Activated T-helper 2 cell treated with anti-CD3 and anti-CD28 coated beads, Interferon-gamma antibody, Interleukin-2, Interleukin-4, amounts not matched to agents 10 μg/mL and 5 μg/mL and 100 μg/mL, durations not matched to agents 14 hours and 24 hours and 36 hours (primary cell): ENCODE data around the gene UFSP1. TPM values are rescaled to one million over a fixed set of nuclear protein-coding genes. Genes with fewer than 3 reads are reported as not detected.
A peak's percentile ranks its signal among the peaks of the same experiment; 100 is the strongest.
"Not testable (repeated sequence)": the region's sequence is repeated elsewhere in the genome, so short reads cannot be mapped to it uniquely, and the experiment has no call there.

Source experiments
- DNase-seq: peaks from one replicate; pipeline ENCODE4 v3.0.0; 2021; ENCODE audit warnings: low spot score
- H3K27ac Mint-ChIP-seq: one replicate; pipeline ENCODE4 v1.8.0; 2021; ENCODE audit warnings: mixed read lengths
- H3K27me3 Mint-ChIP-seq: one replicate; pipeline ENCODE4 v1.8.0; 2021; ENCODE audit warnings: low read depth, mixed read lengths
- H3K36me3 Mint-ChIP-seq: one replicate; pipeline ENCODE4 v1.8.0; 2021; ENCODE audit warnings: low read depth, mixed read lengths
- H3K4me1 Mint-ChIP-seq: one replicate; pipeline ENCODE4 v1.8.0; 2021; ENCODE audit warnings: low read depth, mixed read lengths
- H3K4me3 Mint-ChIP-seq: one replicate; pipeline ENCODE4 v1.8.0; 2021; ENCODE audit warnings: low read depth, mild to moderate bottlenecking, moderate library complexity, mixed read lengths
- H3K9me3 Mint-ChIP-seq: one replicate; pipeline ENCODE4 v1.8.0; 2021; ENCODE audit warnings: mixed read lengths
- intact Hi-C: fragments of 100-400 bp; cut with micrococcal nuclease; formaldehyde crosslinking; loops from one replicate; pipeline ENCODE4 v1.15.1; 2023
- total RNA-seq: library from RNA; stranded (reverse); gene quantifications from 2 replicates; pipeline ENCODE4 v1.2.3, GENCODE V29; 2022

UFSP1 gene
- total RNA-seq, 1 donor from 2014 or later, result 5.0 TPM

DNA sequence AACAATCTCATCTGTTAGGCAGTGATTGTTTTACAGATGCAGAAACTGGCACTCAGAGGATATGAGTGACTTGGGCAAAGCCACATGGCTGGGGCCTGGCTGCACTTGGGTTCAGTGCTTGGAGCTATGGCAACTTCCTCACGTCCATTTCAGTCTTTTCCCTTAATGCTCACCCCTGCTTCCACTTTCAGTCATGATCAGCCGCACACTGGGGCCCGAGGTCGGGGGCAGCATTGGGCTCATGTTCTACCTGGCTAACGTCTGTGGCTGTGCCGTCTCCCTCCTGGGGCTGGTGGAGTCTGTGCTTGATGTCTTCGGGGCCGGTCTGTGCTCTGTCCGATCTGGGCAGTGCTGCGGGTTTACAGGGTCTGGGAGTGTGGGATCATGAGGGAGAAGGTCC is 34.0 kb downstream of the UFSP1 start:
- intact Hi-C loops, result no loop called here
- Mint-ChIP-seq H3K9me3 (no peaks in the 10 kb centered on the region), H3K27me3 (no peaks in the 10 kb centered on the region)

DNA sequence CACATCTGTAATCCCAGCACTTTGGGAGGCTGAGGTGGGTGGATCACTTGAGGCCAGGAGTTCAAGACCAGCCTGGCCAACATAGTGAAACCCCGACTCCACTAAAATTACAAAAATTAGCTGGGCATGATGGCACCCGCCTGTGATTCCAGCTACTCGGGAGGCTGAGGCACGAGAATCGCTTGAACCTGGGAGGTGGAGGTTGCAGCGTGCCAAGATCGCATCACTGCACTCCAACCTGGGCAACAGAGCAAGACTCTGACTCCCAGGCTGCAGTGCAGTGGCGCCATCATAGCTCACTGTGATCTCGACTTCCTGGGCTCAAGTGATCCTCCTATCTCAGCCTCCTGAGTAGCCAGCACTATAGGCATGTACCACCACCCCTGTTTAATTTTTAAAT is 34.6 kb downstream of the UFSP1 start:
- H3K4me1 Mint-ChIP-seq, intact Hi-C loops, DNase-seq, H3K27ac Mint-ChIP-seq, H3K9me3 Mint-ChIP-seq, H3K4me3 Mint-ChIP-seq, H3K27me3 Mint-ChIP-seq: not testable (repeated sequence)
- H3K36me3 Mint-ChIP-seq, result peaks cover 18% of the 10 kb centered on the region

More for the DNA sequence above, 34.0 kb downstream of the UFSP1 start:
- Mint-ChIP-seq H3K36me3 (peaks cover 24% of the 10 kb centered on the region), H3K27ac (no peak overlapping the region), H3K4me1 (peaks cover 3% of the 10 kb centered on the region), H3K4me3 (no peak overlapping the region)
- no peak for DNase-seq

- Mint-ChIP-seq H3K27me3 (no peaks in the 10 kb centered on the region), H3K27ac (no peak overlapping the region), H3K4me1 (peaks cover 3% of the 10 kb centered on the region), H3K4me3 (peak overlapping the region; percentile 93), H3K36me3 (peaks cover 14% of the 10 kb centered on the region), H3K9me3 (no peaks in the 10 kb centered on the region)
- no peak for DNase-seq
- intact Hi-C loops, result no loop called here
Measured at GRCh38 chr7:100854146-100854895, 35.2 kb downstream of the UFSP1 start.

DNA sequence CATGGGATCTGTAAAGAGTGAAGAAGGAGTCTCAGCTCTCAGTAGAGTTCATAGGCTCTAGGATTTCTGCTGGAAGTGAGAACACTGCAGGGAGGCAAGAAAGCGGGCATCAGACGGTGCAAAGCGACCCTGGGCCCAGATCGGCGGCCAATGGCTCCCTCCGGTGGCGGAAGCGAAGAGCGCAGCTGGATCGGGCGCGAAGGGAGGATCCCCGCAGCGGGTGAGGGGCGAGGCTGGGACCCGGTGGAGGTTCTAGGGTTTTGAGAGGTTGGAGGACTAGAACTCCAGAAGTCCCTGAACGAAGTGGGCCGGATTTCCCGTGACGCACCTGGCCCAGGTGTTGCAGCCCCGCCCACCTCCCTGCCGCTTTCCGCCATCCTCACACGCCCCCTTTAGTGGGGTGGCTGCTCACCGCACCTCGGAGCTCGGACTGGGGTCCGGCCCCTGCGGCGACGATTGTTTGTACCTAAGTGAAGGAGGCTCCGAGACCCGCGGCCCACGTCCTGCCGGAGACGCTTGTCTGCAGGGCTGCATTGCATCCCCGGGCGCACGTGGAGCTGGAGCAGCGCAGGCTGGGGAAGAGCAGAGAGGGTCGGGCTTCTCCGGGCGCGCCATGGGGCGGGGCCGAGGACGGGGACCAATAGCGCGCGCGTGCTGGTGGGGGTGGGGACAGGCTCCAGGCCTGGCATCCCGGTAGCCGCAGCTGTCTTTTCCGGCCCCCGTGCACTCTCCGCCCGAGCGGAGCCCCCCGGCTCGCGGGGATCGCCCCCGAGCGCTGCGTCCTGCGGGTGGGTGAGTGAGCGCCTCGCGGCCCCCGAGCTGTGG is 37.3 kb downstream of the UFSP1 start, which contains the start of gene SLC12A9:
Gene SLC12A9, plus strand, starts transcription at position 666 of the 825 bp plus-strand sequence. CDS start 1,485 bp downstream, outside the sequence.
- peak; percentile 85 for DNase-seq
- Mint-ChIP-seq H3K27me3 (no peaks in the 10 kb centered on the region), H3K27ac (peak within 1 kb of the TSS; percentile 61), H3K9me3 (no peaks in the 10 kb centered on the region), H3K36me3 (peaks cover 10% of the 10 kb centered on the region), H3K4me3 (peak within 1 kb of the TSS; percentile 93), H3K4me1 (peaks cover 3% of the 10 kb centered on the region)
- intact Hi-C loops, result loop anchor here (1.0 kb wide), 2 partner anchors 53 to 147 kb away; no protein-coding TSS in a partner anchor

DNA sequence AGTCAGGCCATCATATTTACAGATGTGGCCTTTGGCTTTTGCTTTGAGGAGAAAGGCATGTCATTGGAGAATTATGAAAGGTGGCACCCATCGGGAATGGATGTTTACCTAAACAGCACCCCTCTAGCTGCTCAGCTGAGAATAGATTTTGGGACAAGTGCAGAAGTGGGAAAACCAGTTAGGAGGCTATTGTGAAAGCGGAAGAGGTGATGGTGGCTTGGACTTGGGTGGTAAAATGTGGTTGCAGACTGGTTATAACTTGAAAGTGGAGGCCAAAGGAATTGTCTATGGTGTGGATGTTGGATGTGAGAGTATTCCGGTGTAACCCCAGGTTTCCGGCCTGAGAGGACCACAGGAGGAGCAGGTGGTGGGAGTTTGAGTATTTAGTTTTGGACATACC is 42.2 kb downstream of the UFSP1 start:
- intact Hi-C loops, result no loop called here
- H3K4me1 Mint-ChIP-seq, result peaks cover 2% of the 10 kb centered on the region
- H3K27me3 Mint-ChIP-seq, result no peaks in the 10 kb centered on the region
- no peaks in the 10 kb centered on the region for H3K9me3 Mint-ChIP-seq
- no peak overlapping the region for H3K4me3 Mint-ChIP-seq
- H3K36me3 Mint-ChIP-seq, result no peaks in the 10 kb centered on the region
- H3K27ac Mint-ChIP-seq, result no peak overlapping the region
- DNase-seq, result no peak

DNA sequence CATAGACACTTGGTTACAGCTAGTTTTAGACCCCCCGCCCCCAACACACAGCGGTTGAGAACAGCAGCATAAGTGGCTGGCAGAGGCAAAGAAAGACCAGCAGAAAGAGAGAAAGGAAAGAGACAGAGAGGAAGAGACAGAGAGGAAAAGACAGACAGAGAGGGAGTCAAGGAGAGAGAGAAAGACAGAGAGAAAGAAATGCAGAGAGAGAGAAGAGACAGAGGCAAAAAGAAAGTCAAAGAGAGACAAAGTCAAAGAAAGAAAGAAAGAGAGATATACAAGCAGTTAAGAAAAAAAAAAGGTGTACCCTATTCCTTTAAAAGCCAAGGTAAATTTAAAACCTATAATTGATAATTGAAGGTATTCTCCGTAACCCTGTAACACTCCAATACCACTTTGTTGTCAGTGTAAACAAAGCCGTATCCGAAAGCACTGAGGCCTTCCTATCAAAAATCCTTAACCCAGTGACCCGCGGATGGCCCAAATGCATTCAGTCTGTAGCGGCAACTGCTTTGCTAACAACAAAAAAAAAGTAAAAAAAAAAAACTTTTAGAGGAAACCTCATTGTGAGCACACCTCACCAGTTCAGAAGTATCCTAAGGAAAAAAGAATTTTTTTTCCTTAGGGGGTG is 48.9 kb downstream of the UFSP1 start:
- Mint-ChIP-seq H3K9me3 (no peaks in the 10 kb centered on the region), H3K4me1 (peaks cover 13% of the 10 kb centered on the region), H3K27me3 (peaks cover 8% of the 10 kb centered on the region), H3K36me3 (no peaks in the 10 kb centered on the region), H3K27ac (no peak overlapping the region), H3K4me3 (no peak overlapping the region)
- intact Hi-C loops, result no loop called here
- no peak for DNase-seq

- intact Hi-C loops, result no loop called here
- Mint-ChIP-seq H3K27ac (no peak overlapping the region), H3K9me3 (no peaks in the 10 kb centered on the region), H3K27me3 (peaks cover 8% of the 10 kb centered on the region), H3K4me1 (peaks cover 14% of the 10 kb centered on the region), H3K36me3 (no peaks in the 10 kb centered on the region), H3K4me3 (no peak overlapping the region)
- DNase-seq, result no peak
Measured at GRCh38 chr7:100839361-100839760, 50.2 kb downstream of the UFSP1 start.

Other genes with a start within 250 kb of the UFSP1 start
- gene TFR2, start 248.2 kb downstream of the UFSP1 start, total RNA-seq, result 16.7 and 19.7 TPM in 2 replicates
- gene ACTL6B, start 233.3 kb downstream of the UFSP1 start, total RNA-seq, result not detected in 2 replicates
- 221 and 224 TPM in 2 replicates for gene GNB2, start 216.0 kb downstream of the UFSP1 start, total RNA-seq
- gene GIGYF1, start 195.5 kb downstream of the UFSP1 start, total RNA-seq, result 51.0 and 53.9 TPM in 2 replicates
- gene POP7, start 183.6 kb downstream of the UFSP1 start, total RNA-seq, result 67.6 and 68.7 TPM in 2 replicates
- 0.14 TPM in 1 of 2 replicates, not detected in the other for gene EPO, start 169.2 kb downstream of the UFSP1 start, total RNA-seq
- gene ZAN, start 156.1 kb downstream of the UFSP1 start, total RNA-seq, result not detected in 2 replicates
- gene EPHB4, start 62.2 kb downstream of the UFSP1 start, total RNA-seq, result 2.1 and 2.4 TPM in 2 replicates
- 27.3 and 31.6 TPM in 2 replicates for gene SLC12A9, start 37.0 kb downstream of the UFSP1 start, total RNA-seq
- gene TRIP6, start 22.3 kb downstream of the UFSP1 start, total RNA-seq, result 38.5 and 38.7 TPM in 2 replicates
- 280 and 290 TPM in 2 replicates for gene SRRT, start 14.6 kb downstream of the UFSP1 start, total RNA-seq
- 0.09 and 0.21 TPM in 2 replicates for gene ACHE, start 6.2 kb upstream of the UFSP1 start, total RNA-seq
- gene MUC3A, start 59.8 kb upstream of the UFSP1 start, total RNA-seq, result 0.11 TPM in 1 of 2 replicates, not detected in the other
- gene MUC12, start 79.8 kb upstream of the UFSP1 start, total RNA-seq, result 0.85 and 1.4 TPM in 2 replicates
- not detected in 2 replicates for gene MUC17, start 130.4 kb upstream of the UFSP1 start, total RNA-seq
- 42.6 and 43.8 TPM in 2 replicates for gene TRIM56, start 195.8 kb upstream of the UFSP1 start, total RNA-seq
- gene SERPINE1, start 237.4 kb upstream of the UFSP1 start, total RNA-seq, result 0.23 TPM in 2 replicates